GM19324 (cell line): ENCODE results near the gene CCDC106.

Experiments
- ATAC-seq: cut with Tn5 transposase; IDR thresholded peaks from one replicate; pipeline ENCODE4 v1.9.1; 2021; ENCODE audit warnings: mild to moderate bottlenecking, moderate library complexity; ENCODE audit not compliant: unreplicated experiment, low FRiP score

CCDC106 gene

GRCh38 chr19:55647732-55648584 lies at the start of gene CCDC106:
Gene CCDC106 (plus strand): TSS chr19:55648212. CDS start chr19:55649047, 835 bp downstream.
- ATAC-seq = no peak

DNA sequence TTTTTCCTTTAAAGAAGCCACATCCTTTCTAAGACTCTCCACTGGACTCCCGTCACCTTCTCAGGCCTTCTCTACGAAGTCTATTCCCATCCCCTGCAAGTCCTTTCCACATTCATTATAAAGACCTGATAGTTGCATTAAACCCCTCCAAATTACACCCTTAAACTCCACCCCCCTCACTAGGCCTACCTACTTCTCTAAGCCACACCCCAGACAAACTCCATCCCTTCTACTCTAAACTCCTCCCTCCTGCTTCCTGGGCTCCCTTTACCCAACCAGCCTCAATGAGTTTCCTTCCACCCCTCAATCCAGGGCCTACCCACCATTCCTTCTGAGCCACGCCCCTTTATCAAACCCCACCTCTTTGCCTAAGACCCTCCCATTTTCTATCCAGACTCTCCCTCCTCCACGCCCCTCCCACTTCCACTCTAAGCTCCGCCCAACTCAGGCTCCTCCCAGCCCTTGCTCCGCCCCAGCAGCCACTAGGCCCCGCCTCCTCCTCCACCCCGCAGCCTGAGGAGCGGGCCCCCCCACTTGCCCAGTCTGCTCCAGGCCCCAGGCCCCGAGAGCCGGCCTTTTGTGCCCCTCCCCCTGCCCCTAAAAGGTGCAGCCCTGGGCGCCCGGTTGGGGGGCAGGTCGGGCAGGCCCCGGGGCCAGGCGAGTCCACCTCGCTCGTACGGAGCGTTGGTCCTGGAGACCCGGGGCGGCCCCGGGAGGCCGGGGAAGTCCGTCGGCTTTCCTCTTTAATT lies 49.1 kb upstream of the CCDC106 start:
- peak; percentile 36 for ATAC-seq

GRCh38 chr19:55599468-55599841 lies 48.6 kb upstream of the CCDC106 start, which contains the start of gene FIZ1:
Gene FIZ1 (minus strand): TSS chr19:55599517. CDS start chr19:55597865, 1,652 bp downstream.
- ATAC-seq = peak; percentile 61

DNA sequence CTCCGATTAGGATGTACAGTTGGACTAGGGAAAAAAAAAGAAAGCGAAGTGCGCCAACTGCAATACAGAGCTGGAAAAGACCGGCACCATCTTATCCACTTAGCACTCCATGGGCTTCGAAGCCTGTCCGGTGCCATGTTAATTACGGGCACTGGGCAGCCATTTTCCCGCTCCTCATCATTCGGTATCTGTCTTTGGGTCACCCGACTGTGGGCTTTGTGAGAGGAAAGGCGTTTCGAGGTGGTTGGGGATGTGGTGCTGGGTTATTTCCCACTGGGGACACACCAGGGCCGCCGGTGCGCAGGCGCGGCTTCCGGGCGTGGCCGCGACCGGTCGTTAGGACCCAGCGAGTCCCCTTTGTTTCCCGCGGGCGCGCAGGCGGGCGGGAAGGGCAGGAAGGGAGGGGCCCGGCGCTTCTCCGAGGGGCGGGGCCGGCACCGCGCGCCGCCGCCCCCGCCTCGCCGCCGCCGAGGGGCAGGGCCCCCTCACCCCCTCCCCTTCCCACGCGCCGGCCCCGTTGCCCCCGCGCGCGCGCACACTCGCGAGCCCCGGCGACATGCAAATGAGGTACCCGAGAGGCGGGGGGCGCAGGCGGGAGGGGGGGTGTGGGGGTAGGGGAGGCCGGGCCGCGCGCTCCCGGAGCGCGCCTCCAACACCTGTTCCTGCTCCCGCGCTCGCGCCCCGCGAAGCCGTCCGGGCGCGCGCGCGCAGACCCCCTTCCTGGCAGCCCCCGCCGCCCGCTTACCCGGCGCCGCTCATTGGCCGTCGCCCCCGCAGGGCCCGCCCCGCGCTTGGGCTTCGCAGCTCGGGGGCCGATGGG lies 48.0 kb upstream of the CCDC106 start, which contains the start of gene ZNF524:
Gene ZNF524, plus strand, starts transcription at position 447 of the 820 bp plus-strand sequence. CDS start 1,825 bp downstream, outside the sequence.
- ATAC-seq = peak; percentile 55

- no peak for ATAC-seq
Measured at GRCh38 chr19:55600662-55601028, 47.4 kb upstream of the CCDC106 start.

DNA sequence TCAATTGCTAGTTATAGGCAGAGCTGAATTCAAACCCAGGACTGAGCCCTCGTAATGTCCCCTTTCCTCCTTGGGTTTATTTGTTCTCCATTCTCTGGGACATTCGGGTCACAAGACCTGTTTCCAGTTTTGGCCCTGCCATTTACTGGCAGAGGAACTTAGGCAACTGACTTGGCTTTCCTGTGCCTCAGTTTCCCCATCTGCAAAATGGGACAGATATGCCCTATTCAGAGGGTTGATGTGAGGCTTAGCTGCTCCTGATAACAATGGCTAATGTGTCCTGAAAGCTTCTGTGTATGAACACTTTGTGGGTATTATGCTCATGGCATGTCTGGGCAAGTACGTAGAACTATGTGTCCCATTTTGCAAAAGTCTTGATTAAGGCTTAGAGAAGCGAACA lies 46.9 kb upstream of the CCDC106 start:
- no peak for ATAC-seq

GRCh38 chr19:55602104-55603001 lies 45.7 kb upstream of the CCDC106 start:
- no peak for ATAC-seq

- no peak for ATAC-seq
Measured at GRCh38 chr19:55603115-55603514, 44.9 kb upstream of the CCDC106 start.

- no peak for ATAC-seq
Measured at GRCh38 chr19:55603581-55604292, 44.3 kb upstream of the CCDC106 start.

- ATAC-seq = peak; percentile 82
Measured at GRCh38 chr19:55605207-55605636, 42.8 kb upstream of the CCDC106 start.

DNA sequence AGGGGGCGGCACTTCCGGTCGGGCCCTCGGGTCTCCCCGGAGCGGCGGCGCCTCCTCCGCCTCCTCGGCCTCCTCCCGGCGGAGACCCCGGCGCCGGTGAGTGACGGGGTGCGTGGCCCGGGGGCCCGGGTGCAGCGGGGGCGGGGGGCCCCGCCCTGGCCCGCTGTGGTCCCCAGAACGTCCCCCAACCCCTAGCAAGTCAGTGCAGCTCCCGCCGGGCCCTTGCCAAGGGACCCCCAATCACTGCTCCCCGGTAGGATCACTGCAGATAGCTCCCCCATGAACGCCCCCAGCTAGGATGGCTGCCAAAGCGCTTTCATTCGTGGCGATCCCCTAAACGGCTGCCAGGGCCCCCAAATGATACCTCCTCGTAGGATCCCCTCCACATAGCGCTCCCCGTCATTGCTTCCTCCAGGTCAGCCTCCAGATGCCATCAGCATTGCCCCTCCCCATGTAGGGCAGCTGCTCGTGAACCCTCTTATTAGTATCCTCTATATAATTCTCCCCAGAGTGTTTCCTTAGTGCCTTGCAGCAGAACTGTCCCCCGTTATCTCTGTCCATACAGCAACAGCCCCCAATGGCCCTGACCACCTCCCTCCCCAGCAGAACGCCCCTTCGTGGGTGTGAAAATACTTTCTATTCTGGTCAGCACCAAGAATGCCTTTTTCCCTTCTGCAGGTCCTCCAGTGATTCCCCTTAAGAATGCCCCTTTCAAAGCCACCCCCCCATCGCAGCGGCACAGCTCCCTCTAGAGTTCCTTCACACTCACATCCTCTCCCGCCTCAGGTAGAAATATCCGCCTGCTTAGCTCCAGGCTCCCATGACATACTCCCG lies 42.2 kb upstream of the CCDC106 start, which contains the start of gene ZNF865:
Gene ZNF865, plus strand, starts transcription at position 11 of the 834 bp plus-strand sequence. CDS start 7,972 bp downstream, outside the sequence.
- ATAC-seq = no peak

GRCh38 chr19:55606471-55606787 lies 41.6 kb upstream of the CCDC106 start:
- no peak for ATAC-seq

GRCh38 chr19:55606817-55607216 lies 41.2 kb upstream of the CCDC106 start:
- ATAC-seq = no peak

- no peak for ATAC-seq
Measured at GRCh38 chr19:55609326-55609725, 38.7 kb upstream of the CCDC106 start.

GRCh38 chr19:55611300-55611982 lies 36.6 kb upstream of the CCDC106 start:
- ATAC-seq = no peak

- ATAC-seq = no peak
Measured at GRCh38 chr19:55611983-55612645, 35.9 kb upstream of the CCDC106 start.

- ATAC-seq = no peak
Measured at GRCh38 chr19:55613396-55613795, 34.6 kb upstream of the CCDC106 start.
